GM18867 (cell line): ENCODE measurements around the gene HOXC4.
"Not testable (repeated sequence)": the region's sequence is repeated elsewhere in the genome, so short reads cannot be mapped to it uniquely, and the experiment has no call there.

Experiments
- ATAC-seq: cut with Tn5 transposase; IDR thresholded peaks from one replicate; pipeline ENCODE4 v1.9.1; 2021; ENCODE audit warnings: mild to moderate bottlenecking, moderate library complexity; ENCODE audit not compliant: unreplicated experiment

HOXC4 gene

DNA sequence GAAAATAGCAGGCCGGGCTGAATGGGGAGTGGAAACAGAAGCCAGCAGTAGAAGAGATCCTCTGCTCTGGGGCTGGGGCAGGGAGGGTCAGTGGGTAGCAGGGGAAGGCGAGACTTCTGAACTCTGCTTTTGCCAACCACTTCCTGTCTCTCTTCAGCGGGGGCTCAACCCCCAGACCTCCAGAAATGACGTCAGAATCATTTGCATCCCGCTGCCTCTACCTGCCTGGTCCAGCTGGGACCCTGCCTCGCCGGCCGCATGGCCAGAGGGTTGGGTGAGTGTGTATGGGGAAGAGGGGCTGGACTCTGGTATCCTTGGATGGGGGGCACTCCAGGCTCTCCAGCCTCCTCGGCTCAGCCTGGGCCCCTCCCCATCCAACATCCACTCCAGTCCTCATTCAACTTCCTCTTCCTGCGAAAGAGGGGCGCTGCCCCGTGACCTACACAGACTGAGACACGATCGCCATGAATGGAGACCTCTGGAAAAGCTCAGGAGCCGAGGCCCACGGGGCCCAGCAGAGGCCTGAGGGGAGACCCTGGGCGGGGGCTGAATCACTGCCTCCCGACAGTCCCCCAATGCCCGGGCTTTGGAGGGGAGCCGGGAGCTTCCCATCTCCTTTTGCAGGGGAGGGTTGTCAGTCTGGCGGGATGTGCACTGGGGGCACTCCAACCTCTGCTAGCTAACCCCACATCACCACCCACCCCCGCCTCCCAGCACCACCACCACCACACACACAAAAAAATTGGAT is 458 bp upstream of the HOXC4 start:
- peak; percentile 76 for ATAC-seq

DNA sequence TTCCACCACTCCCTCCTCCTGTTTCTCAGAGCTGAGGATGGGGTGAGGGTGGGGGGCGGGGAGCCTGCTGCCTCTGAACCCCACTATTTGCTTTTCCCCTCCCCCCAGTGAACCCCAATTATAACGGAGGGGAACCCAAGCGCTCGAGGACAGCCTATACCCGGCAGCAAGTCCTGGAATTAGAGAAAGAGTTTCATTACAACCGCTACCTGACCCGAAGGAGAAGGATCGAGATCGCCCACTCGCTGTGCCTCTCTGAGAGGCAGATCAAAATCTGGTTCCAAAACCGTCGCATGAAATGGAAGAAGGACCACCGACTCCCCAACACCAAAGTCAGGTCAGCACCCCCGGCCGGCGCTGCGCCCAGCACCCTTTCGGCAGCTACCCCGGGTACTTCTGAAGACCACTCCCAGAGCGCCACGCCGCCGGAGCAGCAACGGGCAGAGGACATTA is 1.1 kb downstream of the HOXC4 start:
- ATAC-seq = no peak

DNA sequence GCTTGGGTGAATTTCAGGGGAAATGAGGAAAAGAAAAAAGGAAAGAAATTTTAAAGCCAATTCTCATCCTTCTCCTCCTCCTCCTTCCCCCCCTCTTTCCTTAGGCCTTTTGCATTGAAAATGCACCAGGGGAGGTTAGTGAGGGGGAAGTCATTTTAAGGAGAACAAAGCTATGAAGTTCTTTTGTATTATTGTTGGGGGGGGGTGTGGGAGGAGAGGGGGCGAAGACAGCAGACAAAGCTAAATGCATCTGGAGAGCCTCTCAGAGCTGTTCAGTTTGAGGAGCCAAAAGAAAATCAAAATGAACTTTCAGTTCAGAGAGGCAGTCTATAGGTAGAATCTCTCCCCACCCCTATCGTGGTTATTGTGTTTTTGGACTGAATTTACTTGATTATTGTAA is 1.9 kb downstream of the HOXC4 start:
- no peak for ATAC-seq

DNA sequence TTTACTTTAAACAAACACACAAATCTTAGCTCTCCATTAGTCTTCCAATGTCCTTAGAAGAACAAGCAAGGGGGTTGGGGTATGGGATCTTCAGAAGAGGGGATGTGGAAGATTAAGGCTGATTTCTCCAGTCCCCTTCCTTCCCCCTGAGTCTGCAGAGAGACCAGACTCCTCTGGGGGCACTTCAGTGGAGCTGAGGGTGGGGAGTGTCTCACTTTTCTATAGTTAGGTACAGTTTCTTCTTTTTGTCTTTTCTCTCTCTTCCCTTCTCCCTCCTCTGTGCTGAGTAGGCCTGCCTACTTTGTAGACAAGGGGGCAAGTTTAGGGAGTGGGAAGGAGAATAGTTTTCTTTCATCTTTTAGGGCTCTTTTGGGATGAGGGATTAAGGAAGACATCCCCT is 2.5 kb downstream of the HOXC4 start:
- ATAC-seq = no peak

DNA sequence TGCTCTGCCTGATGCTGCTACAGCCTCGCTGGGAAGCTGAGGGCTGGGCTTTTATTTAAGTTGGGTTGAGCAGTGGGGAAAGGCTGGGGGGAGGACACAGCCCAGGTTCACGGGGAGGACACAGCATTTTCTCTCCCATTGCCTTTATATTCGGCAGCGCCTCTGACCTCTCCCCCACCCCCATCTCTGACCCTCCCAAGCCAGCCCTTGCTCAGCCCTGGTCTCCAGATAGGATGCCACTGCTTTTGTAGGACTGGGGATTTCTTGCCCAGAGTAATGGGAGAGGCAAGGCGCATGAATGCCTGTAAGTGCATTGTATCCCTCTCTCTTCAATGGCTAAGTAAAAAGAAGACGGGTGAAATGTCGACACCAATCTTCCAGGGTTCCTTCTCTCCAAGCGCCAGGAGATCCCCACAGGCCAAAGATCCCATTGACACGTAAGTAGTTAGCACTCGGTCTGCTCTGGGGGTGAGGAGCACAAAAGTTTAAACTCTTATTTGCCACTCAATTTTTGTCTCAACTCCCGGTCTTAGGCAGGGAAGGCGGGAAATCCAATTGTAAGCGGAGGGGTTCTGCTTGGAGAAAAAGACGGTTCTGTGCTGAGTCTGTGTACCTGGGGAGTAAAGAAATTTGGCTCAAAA is 4.6 kb downstream of the HOXC4 start:
- ATAC-seq = no peak

DNA sequence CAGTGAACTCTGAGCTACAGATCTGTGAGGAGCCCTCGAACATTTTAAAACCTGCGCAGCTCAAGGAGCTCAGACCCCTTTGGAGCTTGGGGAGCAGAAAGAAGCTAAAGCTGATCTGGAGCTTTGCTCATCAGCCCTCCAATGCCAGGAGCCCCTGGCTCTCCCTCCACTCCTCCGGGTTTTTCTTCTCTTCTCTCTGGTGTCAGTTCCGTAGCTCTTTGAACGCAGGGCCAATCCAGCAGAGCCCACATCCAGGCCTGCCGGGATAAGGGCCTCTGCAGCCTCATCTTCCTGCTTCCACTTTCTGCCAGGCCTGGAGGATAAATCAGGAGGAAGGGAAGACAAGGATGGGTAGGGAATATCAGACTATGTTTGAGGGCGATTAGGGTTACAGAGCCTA is 6.0 kb downstream of the HOXC4 start:
- no peak for ATAC-seq

DNA sequence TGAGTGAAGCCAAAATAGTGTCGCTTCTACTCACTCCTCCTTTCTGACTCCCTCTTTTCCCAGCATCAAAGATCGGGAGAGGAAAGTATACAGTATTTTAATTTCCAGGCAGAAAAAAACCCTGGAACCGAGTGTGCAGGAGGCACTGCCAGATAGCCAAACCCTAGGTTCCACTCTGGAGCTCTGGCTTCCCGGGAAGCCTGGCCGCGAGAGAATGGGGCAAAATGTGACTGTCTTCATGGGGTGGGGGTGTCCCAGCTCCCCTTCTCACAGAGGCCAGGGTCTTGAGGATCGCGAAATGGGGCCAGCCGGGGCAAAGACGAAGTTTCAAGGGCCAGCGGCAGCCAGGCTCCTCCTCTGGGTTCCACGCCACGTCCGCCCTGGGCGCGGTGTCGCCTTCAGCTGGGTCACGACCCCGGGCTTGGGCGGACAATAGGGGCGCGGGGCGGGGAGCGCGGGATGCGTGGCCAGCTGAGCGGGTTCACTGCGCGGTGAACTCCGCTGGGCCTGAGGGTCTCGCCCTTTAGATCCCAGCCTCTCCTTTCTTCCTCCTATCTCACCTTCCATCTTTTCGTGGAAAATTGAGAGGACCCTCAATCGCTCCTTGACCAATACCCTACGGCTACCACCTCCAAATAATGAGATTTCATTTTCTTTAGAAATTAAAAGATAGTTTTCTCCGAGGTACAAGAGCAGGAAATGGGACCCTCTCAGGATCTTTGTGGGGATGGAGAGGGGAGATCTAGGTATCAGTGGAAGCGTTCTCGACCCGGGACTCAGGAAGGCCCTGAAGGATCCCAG is 6.7 kb downstream of the HOXC4 start:
- no peak for ATAC-seq

DNA sequence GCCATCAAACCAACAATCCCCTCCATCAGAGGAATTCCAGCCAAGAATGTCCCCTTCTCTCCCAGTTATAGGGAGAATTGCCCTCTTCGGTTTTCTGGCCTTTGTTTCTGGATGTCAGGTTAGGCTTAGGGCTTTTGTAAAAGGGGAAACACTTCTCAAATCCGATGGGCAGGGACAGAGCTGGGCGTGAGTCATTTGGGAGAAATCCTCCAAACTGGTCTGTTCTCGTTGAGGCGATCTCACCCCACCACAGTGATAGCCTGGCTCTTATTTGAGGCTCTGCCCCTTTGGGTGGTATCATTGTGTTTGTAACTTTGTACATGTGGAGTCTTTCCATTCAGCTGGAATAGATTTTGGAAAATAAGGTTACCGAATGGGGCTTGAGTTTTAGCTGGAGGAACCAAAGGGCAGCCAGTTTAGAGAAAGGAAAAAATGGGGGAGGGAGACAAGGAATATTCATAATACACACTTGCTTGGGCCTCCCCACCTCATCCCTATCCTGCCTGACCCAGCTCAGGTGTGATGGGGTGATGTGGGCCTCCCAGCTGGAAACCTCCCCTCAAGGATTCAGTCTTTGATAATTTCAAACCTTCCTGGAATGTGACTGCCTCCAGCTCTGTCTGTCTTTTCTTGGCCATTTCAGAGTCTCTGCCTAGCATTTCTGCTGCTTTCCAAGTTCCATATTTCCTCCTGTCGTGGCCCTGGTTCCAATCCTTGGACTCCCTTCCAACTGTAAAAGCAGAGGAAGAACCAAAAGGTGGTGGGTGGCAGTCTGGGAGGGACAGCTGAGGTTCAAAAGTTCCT is 7.5 kb downstream of the HOXC4 start:
- ATAC-seq = no peak

DNA sequence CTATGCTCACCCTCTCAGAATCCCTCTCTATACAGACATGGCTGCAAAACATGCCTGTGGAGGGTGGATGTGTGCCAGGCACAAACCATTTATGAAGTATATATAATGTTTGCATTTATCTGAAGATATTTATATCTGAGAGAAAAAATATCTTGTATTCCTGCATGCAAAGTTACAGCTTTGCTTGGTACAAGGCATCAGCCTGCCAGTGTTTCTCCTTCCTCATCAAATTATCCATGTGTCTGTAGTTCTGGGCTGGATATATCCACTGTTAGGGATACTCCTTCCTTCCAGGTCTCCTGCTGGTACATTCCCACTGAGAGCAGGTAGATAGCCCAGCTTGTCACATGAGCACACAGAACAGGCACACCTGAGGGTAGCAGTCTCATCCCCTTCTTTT is 12.0 kb downstream of the HOXC4 start:
- no peak for ATAC-seq

DNA sequence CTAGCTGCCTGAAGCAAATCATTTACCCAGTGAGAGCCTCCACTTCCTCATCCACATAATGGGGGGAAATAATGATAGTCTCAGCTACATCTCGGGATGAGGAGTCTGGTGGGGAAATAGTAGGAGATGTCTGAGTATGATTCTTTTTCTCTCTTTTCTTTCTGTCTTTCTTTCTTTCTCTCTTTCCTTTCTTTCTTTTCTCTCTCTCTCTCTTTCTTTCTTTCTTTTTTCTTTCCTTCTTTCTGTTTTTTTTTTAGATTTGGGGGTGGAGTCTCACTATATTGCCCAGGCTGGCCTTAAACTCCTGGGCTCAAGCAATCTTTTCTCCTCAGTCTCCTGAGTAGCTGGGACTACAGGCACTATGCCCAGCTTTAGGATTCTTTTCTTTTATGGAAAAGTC is 12.8 kb downstream of the HOXC4 start:
- no peak for ATAC-seq

DNA sequence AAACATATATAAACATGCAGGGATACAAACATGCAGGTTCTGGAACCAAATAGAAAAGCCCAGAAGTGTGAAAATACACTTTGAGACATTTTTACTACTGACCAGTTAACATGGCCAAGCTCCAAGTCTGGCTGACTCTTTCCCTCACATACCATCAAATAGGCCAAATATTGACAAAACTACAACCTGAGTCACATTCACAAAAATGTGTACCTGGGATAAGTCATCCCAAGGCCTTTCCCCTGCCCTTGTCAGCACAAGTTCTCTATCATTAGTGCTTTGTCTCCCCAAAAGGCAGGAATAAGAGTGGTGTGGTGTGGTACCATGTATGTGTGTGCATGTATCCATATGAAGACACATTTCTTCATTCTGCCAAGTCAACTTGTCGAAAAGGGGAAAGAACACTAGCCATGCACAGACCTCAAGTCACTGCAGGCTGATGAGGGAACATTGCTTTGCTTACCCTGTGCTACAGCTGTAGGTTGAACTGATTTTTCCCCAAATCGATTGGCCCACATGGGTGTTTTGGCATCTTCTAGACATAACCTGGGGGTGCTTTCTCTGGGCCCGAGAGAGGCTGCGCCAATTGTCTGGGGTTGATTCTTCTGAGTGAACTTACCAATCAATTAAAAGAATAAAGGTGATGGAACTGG is 14.9 kb downstream of the HOXC4 start:
- no peak for ATAC-seq

DNA sequence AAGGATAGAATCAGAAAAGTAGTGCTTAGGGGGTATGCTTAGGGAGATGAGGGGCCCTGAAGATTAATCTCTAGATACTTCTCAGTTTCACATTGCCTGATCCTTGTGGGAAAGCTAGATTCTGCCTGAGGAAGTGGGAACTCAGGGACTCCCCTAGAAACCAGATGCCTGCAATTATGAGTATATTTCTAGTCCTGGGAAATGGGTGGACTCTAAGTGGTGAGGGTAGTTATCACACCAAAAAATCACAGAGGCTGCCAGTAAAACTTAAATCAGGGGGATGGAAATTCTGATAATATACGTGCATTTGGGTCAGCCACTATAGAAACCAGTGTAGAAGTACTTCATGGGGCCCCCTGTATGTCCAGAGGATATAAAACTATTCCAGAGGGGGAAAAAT is 18.3 kb downstream of the HOXC4 start:
- no peak for ATAC-seq

DNA sequence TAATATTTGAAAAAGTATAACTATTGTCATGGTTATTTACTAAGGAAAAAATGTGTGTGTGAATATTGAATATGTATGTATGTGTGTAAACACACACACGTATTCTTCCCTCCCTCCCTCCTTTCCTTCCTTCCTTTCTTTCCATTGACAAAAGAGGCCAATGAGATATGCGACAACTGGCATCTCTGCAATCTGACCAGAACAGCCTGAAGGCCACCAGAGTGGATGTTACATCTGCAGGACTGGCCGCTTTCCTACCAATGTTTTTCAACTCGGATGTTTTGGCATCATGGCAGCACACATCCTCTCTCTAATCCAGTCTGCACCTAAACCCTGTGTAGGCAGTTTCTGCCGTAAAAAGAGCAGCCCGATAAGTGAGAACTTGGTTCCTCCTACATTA is 20.7 kb downstream of the HOXC4 start:
- no peak for ATAC-seq

DNA sequence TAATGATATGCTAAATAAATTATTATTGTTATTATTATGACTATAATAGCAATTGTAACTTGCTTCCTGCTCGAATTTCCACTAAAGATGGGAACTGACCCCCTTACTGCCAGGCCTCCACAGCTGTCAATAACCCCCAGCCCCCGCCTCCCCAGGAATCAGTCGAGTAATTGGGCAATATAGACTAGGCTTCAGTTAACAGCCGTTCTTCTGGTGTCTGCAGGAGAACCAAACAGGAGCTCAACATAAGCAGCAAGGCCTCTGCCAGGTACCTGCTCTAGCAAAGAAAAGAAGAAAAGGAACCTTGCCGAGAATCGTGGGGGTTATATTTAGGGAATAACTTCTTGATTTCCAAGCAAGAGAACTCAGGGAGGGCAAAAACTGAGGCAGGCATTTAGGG is 21.8 kb downstream of the HOXC4 start:
- ATAC-seq = no peak

DNA sequence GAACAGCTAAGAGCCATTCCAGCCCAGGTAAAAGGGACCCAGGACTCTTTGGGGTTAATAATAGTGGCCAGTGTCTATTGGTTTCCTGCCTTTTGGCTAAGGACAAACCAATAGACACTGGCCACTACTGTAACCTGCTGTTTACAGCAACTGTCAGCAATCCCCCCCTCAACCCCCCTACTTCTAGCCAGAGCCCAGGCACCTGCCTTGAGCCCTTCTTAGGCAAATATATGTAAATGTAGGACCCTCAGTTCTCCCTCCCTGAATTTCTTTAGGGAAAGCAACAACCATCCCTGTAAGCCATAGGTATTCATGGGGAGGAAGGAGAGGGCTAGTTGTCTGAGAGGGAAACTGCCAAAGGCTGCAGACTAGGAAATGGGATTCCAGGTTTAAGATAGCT is 22.3 kb downstream of the HOXC4 start:
- no peak for ATAC-seq

DNA sequence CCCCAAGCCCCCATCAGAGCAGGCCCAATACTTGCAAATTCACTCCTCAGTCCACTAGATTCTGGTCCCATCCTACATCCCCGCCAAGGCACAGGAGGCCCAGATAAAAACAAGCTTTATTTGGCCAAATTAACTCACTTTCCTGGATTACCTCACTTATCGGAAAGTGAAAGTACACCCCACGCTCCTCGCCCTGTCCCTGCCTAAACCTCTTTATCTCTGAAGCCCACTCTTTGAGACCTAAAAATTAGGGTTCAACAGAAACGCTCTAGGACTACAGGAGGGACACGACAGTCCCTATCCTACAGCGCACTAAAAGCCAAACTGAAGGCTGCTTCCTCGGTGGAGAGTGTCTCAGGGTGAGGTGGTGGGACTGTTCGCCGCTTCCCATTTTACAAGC is 24.2 kb downstream of the HOXC4 start:
- not testable (repeated sequence) for ATAC-seq

DNA sequence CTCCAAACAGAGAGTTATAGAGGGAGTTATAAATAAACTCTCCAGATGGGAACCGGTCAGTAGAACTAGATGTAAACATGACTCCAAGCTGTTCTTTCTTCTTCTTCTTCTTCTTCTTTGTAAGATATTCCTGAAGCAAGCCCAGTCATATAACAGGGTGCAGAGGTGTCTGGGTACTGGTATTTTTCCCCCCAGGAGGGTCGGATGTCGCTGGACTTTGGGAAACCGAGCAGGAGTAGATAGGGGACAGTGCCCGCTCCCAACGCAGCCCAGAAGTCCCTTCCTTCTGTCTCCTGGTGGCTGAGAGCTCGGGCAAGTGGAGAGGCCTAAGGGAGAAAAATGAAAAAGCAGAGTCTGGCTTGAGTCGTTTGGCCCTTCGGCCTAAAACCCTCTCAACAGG is 25.5 kb downstream of the HOXC4 start:
- ATAC-seq = not testable (repeated sequence)

DNA sequence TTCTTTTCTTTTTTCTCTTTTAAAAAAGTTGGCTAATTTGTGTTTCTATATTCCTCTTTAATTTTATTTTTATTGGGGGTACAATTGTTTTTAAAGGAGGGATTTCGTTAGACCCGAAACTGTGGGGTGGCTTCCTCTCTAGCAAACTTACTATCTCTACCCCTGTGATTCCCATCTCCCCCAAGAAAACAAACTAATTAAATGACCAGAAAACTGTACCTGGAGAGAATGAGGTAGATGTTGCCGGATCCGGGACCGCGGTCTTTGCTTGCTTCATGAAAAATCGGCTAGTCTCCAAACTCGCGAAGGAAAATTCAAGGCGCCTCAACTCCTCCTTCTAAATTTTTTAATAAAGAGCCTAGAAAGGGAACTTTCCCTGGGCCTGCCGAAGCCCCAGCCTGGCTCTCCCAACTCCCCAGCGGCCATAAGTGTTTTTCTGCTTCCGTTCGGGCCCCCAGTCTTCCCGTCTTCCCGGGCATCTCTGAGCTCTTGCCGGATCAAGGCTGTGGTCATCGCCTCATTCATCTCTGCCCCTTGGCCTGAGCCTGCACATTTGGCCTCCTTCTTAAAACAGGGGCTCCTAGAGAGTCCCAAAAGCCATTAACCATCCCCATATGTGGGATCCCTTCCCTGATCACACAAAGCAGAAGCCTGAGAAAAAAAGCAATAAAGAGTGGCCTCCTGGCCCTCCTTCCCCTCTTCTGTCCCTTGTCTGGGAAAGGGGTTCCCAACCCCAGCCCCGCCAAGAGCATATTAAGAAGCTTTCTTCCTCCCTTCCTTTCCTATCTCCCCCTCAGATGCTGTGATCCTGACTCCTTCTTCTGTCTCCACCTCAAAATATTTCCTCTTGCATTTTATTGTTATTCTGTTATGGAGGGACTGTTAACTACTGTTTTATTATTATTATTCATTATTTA is 26.6 kb downstream of the HOXC4 start:
- ATAC-seq = not testable (repeated sequence)

DNA sequence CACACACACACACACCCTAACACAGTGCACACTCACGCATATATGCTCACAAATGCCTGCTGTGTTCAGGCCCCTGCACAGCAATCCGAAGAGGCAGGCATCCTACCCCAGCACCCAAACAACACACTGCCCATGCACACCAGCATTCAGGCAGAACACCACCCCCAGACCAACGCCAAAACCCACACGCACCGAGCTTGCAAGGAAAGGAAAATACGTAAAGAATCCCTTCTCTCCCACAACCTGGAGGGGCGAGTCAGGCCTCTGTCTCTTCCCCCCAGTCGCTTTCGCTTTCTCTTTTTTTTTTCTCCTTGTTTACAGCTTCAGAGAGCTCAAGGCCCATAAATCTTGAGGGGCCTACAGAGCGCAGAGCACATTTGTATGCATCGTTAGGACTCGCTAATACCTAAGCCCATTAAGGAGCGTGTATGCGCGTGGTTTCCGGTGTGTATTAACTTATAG is 27.4 kb downstream of the HOXC4 start:
- ATAC-seq = not testable (repeated sequence)
